ENCODE measurements around the gene STARD10.
"Not testable (repeated sequence)": the region's sequence is repeated elsewhere in the genome, so short reads cannot be mapped to it uniquely, and the experiment has no call there.

STARD10 gene

DNA sequence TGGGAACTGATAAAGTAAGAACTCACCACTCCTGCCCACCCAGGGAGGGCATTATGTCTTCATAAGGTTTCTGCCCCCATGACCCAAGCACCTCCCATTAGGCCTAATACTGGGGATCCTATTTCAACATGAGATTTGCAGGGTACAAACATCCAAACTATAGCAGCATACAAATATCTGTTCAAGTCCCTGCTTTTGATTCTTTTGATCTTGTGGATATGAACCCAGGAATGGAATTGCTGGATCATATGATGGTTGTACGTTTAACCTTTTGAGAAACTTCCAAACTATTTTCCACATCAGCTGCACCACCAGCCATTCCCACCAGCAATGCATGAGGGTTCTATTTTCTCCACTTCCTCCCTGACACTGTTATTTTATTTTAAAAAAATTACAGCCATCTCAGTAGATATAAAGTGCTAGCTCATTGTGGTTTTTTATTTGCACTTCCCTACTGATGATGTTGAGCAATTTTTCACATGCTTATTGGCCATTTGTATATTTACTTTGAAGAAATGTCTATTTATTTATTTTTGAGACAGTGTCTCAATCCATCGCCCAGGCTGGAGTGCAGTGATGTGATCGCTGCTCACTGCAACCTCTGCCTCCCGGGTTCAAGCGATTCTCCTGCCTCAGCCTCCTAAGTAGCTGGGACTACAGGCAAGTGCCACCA lies 13.3 kb upstream of the STARD10 start:
- no peak for DNase-seq

DNA sequence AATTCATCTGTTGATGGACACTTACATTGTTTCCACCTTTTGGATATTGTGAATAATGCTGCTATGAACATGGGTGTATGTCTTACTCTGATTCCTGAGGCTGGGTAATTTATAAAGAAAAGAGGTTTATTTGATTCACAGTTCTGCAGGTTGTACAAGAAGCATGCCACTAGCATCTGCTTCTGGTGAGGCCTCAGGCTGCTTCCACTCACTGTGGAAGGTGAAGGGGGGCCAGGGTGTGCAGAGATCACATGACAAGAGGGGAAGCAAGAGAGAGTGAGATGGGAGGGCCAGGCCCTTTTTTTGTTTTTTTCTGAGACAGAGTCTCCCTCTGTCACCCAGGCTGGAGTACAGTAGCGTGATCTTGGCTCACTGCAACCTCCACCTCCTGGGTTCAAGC lies 12.5 kb upstream of the STARD10 start:
- not testable (repeated sequence) for DNase-seq

GRCh38 chr11:72805216-72805615 lies 11.4 kb upstream of the STARD10 start:
- DNase-seq: no peak

- DNase-seq: no peak
Measured at GRCh38 chr11:72802822-72803221, 9.0 kb upstream of the STARD10 start.

GRCh38 chr11:72799441-72799840 lies 5.6 kb upstream of the STARD10 start:
- DNase-seq: no peak

GRCh38 chr11:72798361-72798760 lies 4.5 kb upstream of the STARD10 start:
- no peak for DNase-seq

GRCh38 chr11:72793076-72793424 lies 797 bp downstream of the STARD10 start:
- DNase-seq: no peak

GRCh38 chr11:72792437-72793021 lies 1.3 kb downstream of the STARD10 start:
- DNase-seq: no peak

DNA sequence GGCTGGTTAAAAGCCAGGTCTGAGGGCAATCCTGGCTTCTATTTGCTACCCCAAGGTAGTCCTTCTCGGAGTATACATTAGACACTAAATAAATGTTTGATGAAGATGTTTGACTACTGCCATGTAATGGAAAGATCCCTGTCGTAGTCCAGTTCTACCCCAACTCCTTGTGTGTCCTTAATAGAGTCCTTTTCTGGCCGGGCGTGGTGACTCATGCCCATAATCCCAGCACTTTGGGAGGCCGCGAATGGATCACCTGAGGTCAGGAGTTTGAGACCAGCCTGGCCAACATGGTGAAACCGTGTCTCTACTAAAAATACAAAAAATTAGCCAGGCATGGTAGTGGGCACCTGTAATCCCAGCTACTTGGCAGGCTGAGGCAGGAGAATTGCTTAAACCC lies 2.6 kb downstream of the STARD10 start:
- not testable (repeated sequence) for DNase-seq

GRCh38 chr11:72789493-72790131 lies 4.2 kb downstream of the STARD10 start:
- DNase-seq: no peak

DNA sequence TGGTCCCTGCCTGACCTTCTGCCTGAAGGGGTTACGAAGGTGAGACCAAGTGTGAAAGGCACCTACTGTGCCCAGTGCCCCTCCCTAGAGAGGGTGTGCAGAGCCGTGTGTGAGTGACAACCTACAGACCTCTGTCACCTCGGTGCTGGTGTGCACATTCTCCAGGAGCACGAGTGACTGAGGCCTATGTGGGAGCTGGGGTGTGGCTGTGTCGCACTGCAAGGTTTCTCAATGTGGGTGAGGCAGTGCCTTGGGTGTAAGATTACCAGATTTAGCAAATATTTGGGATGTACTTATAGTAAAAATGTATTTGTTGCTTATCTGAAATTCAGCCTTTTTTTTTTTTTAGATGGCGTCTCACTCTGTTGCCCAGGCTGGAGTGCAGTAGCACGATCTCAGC lies 5.6 kb downstream of the STARD10 start:
- DNase-seq: no peak

- peak; percentile 63 for DNase-seq
Measured at GRCh38 chr11:72787216-72788104, 6.4 kb downstream of the STARD10 start.

- no peak for DNase-seq
Measured at GRCh38 chr11:72786305-72787215, 7.3 kb downstream of the STARD10 start.

DNA sequence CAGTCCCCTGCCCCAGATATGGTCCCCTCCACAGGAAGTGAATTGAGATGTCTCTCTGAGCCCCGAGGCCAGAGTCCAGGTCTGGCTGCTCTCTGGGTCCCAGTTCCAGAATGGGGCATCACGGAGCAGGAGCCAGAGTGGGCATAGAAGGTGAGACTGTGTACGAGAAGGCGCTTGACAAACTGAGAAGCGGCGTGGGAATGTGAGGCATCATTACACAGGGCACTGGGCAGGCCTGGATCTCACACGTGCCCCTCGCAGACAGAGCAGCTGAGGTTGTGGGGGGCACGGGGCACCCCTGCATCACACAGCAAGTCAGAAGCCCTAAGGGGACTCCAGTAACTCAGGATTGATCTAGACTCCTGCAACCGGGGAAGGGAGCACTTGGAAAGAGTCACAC lies 9.2 kb downstream of the STARD10 start:
- no peak for DNase-seq

GRCh38 chr11:72783144-72783905 lies 10.5 kb downstream of the STARD10 start:
- no peak for DNase-seq

GRCh38 chr11:72782081-72782920 lies 11.5 kb downstream of the STARD10 start:
- no peak for DNase-seq

DNA sequence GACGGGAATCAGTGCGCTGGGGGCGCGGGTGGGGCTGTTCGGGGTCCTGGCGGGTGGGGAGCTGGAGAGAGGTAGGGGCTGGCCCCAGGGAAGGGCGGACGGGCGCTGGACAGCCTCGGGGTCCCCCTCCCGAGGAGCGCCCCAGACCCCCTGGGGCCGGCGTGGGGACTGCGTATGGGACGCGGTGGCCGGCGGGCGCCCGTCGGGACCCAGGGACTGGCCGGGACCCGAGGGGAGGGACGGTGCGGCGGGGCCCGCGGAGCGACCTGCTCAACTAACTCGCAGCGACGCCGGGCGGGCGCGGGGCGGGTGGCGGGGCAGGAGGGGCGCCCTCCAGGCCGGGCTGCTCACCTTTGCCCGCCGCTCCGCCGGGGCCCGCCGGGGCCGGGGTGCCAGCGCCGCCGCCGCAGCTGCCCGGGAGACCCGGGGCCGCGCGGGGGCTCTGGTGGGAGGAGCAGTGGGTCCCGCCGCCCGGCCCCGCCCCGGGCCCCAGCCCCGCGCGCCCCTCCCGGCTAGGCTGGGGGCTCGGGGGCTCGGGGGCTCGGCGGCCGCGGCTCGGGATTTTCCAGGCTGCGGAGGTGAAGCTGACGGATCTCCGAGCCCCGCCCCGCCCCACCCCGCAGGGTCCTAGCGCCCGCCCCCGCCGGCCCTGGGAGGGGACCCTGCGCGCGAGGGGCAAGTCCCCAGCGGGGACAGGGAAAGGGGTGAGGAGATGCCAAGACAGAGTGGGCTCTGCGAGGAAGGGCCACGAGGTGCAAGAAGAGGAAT lies 12.3 kb downstream of the STARD10 start:
- peak; percentile 75 for DNase-seq

GRCh38 chr11:72781063-72781312 lies 12.9 kb downstream of the STARD10 start:
- no peak for DNase-seq

DNA sequence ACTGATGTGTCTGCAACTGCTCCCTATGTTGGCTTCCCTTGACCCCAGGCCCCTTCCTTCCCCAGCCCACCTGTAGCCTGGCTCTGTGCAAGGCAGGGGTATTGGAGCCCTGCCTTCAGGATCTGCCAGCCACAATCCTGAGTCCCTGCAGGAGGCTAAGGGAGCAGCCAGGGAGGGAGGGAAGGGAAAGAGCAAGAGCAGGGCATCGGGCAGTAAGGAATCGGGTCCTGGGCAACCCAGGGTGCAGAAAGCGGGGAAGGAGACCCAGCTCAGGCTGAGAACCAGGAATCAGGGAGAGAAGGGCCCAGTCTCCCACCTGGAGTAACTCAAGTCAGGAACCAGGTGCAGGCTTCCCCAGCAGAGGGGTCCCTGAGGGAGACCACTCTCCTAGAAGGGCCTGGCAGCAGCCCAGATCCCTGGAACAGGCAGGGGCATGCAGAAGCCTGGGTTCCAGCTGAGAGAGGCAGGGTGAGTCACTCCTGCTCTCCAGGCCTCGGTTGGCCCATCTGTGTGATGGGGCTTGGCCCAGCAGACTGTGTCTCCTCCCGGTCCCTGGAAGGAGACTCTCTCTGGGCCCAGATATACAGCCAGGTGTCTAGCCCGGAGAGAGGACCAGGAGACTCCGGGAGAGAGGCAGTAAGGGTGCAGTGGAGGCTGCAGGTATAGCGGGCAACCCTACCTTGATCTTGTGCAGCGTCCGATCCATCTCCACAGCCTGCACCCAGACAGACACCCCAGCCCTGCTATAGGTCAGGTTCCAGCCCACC lies 13.4 kb downstream of the STARD10 start:
- peak; percentile 60 for DNase-seq
